GM23248 (cell line): ENCODE measurements around the gene PDE8B. TPM values are rescaled to one million over a fixed set of nuclear protein-coding genes. Genes with fewer than 3 reads are reported as not detected.

Experiments
- DNase-seq: peaks from one replicate; pipeline ENCODE4 v3.0.0-alpha.2; 2015
- H2AFZ ChIP-seq: fragments of 200-600 bp; sonication (generic); 2 replicates; pipeline ENCODE4 v1.6.1; 2016; ENCODE audit warnings: antibody characterized with exemption
- H3F3A ChIP-seq: fragments of 200-600 bp; sonication (generic); 2 replicates; pipeline ENCODE4 v1.6.1; 2016; ENCODE audit warnings: mild to moderate bottlenecking, antibody characterized with exemption, mixed run types; ENCODE audit not compliant: insufficient read depth
- H3K27ac ChIP-seq: fragments of 200-600 bp; sonication (generic); 2 replicates; pipeline ENCODE4 v1.5.1; 2016; ENCODE audit warnings: mild to moderate bottlenecking
- H3K27me3 ChIP-seq: fragments of 200-600 bp; sonication (generic); replicated peaks from 2 replicates; pipeline ENCODE4 v1.6.1; 2016; ENCODE audit warnings: mild to moderate bottlenecking; ENCODE audit not compliant: insufficient read depth
- H3K36me3 ChIP-seq: fragments of 200-600 bp; sonication (generic); 2 replicates; pipeline ENCODE4 v1.6.1; 2016; ENCODE audit warnings: low read depth, mild to moderate bottlenecking
- H3K4me1 ChIP-seq: fragments of 200-600 bp; sonication (generic); 2 replicates; pipeline ENCODE4 v1.6.1; 2016; ENCODE audit warnings: mild to moderate bottlenecking; ENCODE audit not compliant: insufficient read depth
- H3K4me2 ChIP-seq: fragments of 200-600 bp; sonication (generic); one replicate; pipeline ENCODE4 v1.6.1; 2016; ENCODE audit warnings: mild to moderate bottlenecking; ENCODE audit not compliant: unreplicated experiment
- H3K4me3 ChIP-seq: fragments of 200-600 bp; sonication (generic); 2 replicates; pipeline ENCODE4 v1.5.1; 2016; ENCODE audit warnings: mild to moderate bottlenecking
- H3K79me2 ChIP-seq: fragments of 200-600 bp; sonication (generic); 2 replicates; pipeline ENCODE4 v1.6.1; 2016; ENCODE audit warnings: mild to moderate bottlenecking; ENCODE audit not compliant: insufficient read depth
- H3K9ac ChIP-seq: fragments of 200-600 bp; sonication (generic); 2 replicates; pipeline ENCODE4 v1.6.1; 2016; ENCODE audit warnings: mild to moderate bottlenecking
- H3K9me2 ChIP-seq: fragments of 200-600 bp; sonication (generic); 2 replicates; pipeline ENCODE4 v1.6.1; 2016; ENCODE audit warnings: mixed run types, mild to moderate bottlenecking, moderate library complexity; ENCODE audit not compliant: insufficient read depth
- H3K9me3 ChIP-seq: fragments of 200-600 bp; sonication (generic); one replicate; pipeline ENCODE4 v1.6.1; 2017; ENCODE audit warnings: low read depth
- H4K20me1 ChIP-seq: fragments of 200-600 bp; sonication (generic); 2 replicates; pipeline ENCODE4 v1.6.0; 2016; ENCODE audit not compliant: insufficient read depth
- EZH2 ChIP-seq: fragments of 200-600 bp; sonication (generic); IDR thresholded peaks from 2 replicates; pipeline ENCODE4 v1.6.1; 2018; ENCODE audit warnings: antibody characterized with exemption, mild to moderate bottlenecking; ENCODE audit not compliant: insufficient read depth, poor library complexity, severe bottlenecking
- EZH2phosphoT487 ChIP-seq: fragments of 200-600 bp; sonication (generic); IDR thresholded peaks from 2 replicates; pipeline ENCODE4 v1.6.1; 2018; ENCODE audit warnings: antibody characterized with exemption, moderate library complexity, mild to moderate bottlenecking, low read depth; ENCODE audit not compliant: insufficient read depth
- WGBS, 2 experiments: methylation state at CpG; one replicate each; pipeline ENCODE4 v1.1.6; 2015 to 2017; ENCODE audit warnings: low lambda C conversion rate in 2 of 2, low coverage in 1 of 2; ENCODE audit errors: missing lambda C conversion rate in 2 of 2; 5-methylcytosine and 5-hydroxymethylcytosine counted together
- in situ Hi-C: fragments of 300-500 bp; cut with MboI; formaldehyde crosslinking; loops from 2 replicates; pipeline ENCODE4 v1.15.0; 2020
- polyA plus RNA-seq: library from polyadenylated mRNA; unstranded; fragments of >200 nt; fragmentation: Nextera tagmentation; extraction: Ambion mirVana; gene quantifications from 2 replicates; pipeline ENCODE4 v1.2.1, GENCODE V29; 2016
- total RNA-seq: library from RNA; depleted of rRNA; stranded (reverse); fragments of >200 nt; shearing (Covaris generic); gene quantifications from 2 replicates; pipeline ENCODE4 v1.2.3, GENCODE V29; 2014

PDE8B gene
- total and polyA plus RNA-seq, 2 experiments from 2014 or later = 0.40 TPM; not detected in 1

GRCh38 chr5:77420940-77421339 lies 210.5 kb downstream of the PDE8B start:
- Histone ChIP-seq H3K27ac (no peak overlapping the region), H3K36me3 (0 out of 2 replicates have a peak, but pooled peaks cover 4% of the 10 kb centered on the region), H4K20me1 (no peaks in the 10 kb centered on the region), H3K9me2 (no peaks in the 10 kb centered on the region), H3K4me2 (no peak overlapping the region), H2AFZ (no peak overlapping the region), H3F3A (peaks cover 18% of the 10 kb centered on the region), H3K27me3 (no peaks in the 10 kb centered on the region; the same call in 1 of the 2 replicates), H3K9ac (no peak overlapping the region), H3K9me3 (no peaks in the 10 kb centered on the region), H3K4me1 (peaks cover 8% of the 10 kb centered on the region; the same call in 1 of the 2 replicates), H3K79me2 (no peaks in the 10 kb centered on the region), H3K4me3 (no peak overlapping the region)
- no peak for DNase-seq
- no peak for TF ChIP-seq EZH2phosphoT487
- no peak for TF ChIP-seq EZH2
- in situ Hi-C loops = no loop called here
- WGBS, 2 experiments = 77 to 81% methylated on average over 3 of the region's 3 CpGs

GRCh38 chr5:77423022-77423750 lies 212.7 kb downstream of the PDE8B start:
- no peak overlapping the region for H3K27ac ChIP-seq
- H3K9me2 ChIP-seq = no peaks in the 10 kb centered on the region
- no peak for TF ChIP-seq EZH2phosphoT487
- TF ChIP-seq EZH2 = no peak
- no peaks in the 10 kb centered on the region for H3K79me2 ChIP-seq
- peak; percentile 48 for DNase-seq
- no peak overlapping the region for H2AFZ ChIP-seq
- H3K4me1 ChIP-seq = peaks cover 30% of the 10 kb centered on the region
- in situ Hi-C loops = no loop called here
- no peak overlapping the region for H3K9ac ChIP-seq
- H3K4me3 ChIP-seq = no peak overlapping the region
- no peaks in the 10 kb centered on the region for H4K20me1 ChIP-seq
- H3K9me3 ChIP-seq = no peaks in the 10 kb centered on the region
- WGBS, 2 experiments = 1 to 6% methylated on average over 2 of the region's 2 CpGs
- H3K36me3 ChIP-seq = 0 out of 2 replicates have a peak, but pooled peaks cover 4% of the 10 kb centered on the region
- no peak overlapping the region for H3K4me2 ChIP-seq
- peaks cover 38% of the 10 kb centered on the region for H3F3A ChIP-seq
- no peaks in the 10 kb centered on the region; the same call in 1 of the 2 replicates for H3K27me3 ChIP-seq

- in situ Hi-C loops = no loop called here
- Histone ChIP-seq H3K36me3 (peaks cover 9% of the 10 kb centered on the region; the same call in 1 of the 2 replicates), H2AFZ (no peak overlapping the region), H3K9me3 (no peaks in the 10 kb centered on the region), H3K9ac (no peak overlapping the region), H3K27me3 (no peaks in the 10 kb centered on the region; the same call in 1 of the 2 replicates), H3K79me2 (no peaks in the 10 kb centered on the region), H4K20me1 (no peaks in the 10 kb centered on the region), H3K4me3 (no peak overlapping the region), H3K27ac (no peak overlapping the region), H3K4me1 (peaks cover 36% of the 10 kb centered on the region), H3K4me2 (no peak overlapping the region), H3K9me2 (no peaks in the 10 kb centered on the region), H3F3A (peaks cover 55% of the 10 kb centered on the region)
- TF ChIP-seq EZH2phosphoT487 (no peak), EZH2 (no peak)
- DNase-seq = no peak
- WGBS, 2 experiments = 37 to 43% methylated on average over 2 of the region's 2 CpGs
These were observed 214.4 kb downstream of the PDE8B start for GRCh38 chr5:77424921-77425320.

GRCh38 chr5:77425420-77425819 lies 214.9 kb downstream of the PDE8B start:
- H3F3A ChIP-seq = peaks cover 60% of the 10 kb centered on the region
- no peak overlapping the region for H2AFZ ChIP-seq
- peaks cover 41% of the 10 kb centered on the region for H3K4me1 ChIP-seq
- H3K27me3 ChIP-seq = no peaks in the 10 kb centered on the region; the same call in 1 of the 2 replicates
- no peaks in the 10 kb centered on the region for H3K9me2 ChIP-seq
- no peaks in the 10 kb centered on the region for H4K20me1 ChIP-seq
- no peak overlapping the region for H3K4me2 ChIP-seq
- H3K36me3 ChIP-seq = peaks cover 10% of the 10 kb centered on the region; the same call in 1 of the 2 replicates
- H3K9ac ChIP-seq = no peak overlapping the region
- H3K4me3 ChIP-seq = no peak overlapping the region
- no peak for DNase-seq
- TF ChIP-seq EZH2 (no peak), EZH2phosphoT487 (no peak)
- no peaks in the 10 kb centered on the region for H3K79me2 ChIP-seq
- H3K27ac ChIP-seq = no peak overlapping the region
- in situ Hi-C loops = no loop called here
- no peaks in the 10 kb centered on the region for H3K9me3 ChIP-seq
- WGBS, 2 experiments = 94 to 97% methylated on average over 5 of the region's 5 CpGs
